GM18520 (cell line): ENCODE measurements around the gene KRTAP5-11.
"Not testable (repeated sequence)": the region's sequence is repeated elsewhere in the genome, so short reads cannot be mapped to it uniquely, and the experiment has no call there.

Experiments
- ATAC-seq: cut with Tn5 transposase; IDR thresholded peaks from one replicate; pipeline ENCODE4 v1.9.1; 2021; ENCODE audit not compliant: unreplicated experiment

KRTAP5-11 gene

GRCh38 chr11:71557257-71557656 lies 25.4 kb downstream of the KRTAP5-11 start:
- no peak for ATAC-seq

DNA sequence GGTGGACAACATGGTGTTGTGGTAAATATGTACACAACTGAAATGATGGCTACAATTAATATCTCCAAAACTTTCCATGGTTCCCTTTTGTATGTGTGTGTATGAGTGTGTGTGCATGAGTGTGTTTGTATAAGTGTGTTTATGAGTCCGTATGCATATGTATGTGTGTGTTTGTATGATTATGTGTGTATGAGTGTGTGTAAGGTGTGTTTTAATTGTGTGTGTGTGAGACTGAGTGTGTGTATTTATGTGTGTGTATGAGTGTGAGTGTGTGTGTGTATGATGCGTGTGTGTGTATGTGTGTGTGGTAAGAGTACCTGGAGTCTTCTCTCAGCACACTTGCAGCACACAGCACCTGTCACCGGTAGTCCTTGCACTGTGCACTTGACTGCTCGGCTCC lies 26.7 kb downstream of the KRTAP5-11 start:
- ATAC-seq: no peak

DNA sequence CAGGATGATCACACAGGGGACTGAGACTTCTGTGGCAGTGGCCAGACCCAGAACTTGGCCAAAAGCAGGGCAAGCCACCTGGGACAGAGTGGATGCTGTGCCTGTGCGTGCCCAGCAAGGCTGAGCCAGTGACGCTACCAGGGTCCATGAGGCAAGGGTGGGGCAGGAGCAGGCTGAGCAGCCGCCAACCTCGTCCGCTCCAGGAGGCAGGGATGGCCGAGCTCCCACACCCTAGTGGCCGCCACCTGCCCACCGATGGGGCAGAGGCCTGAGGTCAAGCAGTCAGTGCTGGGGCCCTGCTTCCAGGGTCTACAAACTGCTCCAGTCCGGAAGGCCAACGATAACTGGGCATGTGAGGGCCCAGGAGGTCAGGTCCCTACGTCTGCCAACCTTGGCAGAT lies 27.2 kb downstream of the KRTAP5-11 start:
- ATAC-seq: no peak

- ATAC-seq: no peak
Measured at GRCh38 chr11:71554996-71555395, 27.7 kb downstream of the KRTAP5-11 start.

- ATAC-seq: no peak
Measured at GRCh38 chr11:71551711-71552110, 31.0 kb downstream of the KRTAP5-11 start.

DNA sequence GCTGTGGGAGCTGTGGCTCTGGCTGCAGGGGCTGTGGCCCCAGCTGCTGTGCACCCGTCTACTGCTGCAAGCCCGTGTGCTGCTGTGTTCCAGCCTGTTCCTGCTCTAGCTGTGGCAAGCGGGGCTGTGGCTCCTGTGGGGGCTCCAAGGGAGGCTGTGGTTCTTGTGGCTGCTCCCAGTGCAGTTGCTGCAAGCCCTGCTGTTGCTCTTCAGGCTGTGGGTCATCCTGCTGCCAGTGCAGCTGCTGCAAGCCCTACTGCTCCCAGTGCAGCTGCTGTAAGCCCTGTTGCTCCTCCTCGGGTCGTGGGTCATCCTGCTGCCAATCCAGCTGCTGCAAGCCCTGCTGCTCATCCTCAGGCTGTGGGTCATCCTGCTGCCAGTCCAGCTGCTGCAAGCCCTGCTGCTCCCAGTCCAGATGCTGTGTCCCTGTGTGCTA lies 33.9 kb downstream of the KRTAP5-11 start:
- no peak for ATAC-seq

- no peak for ATAC-seq
Measured at GRCh38 chr11:71548120-71548519, 34.6 kb downstream of the KRTAP5-11 start, which contains the start of gene KRTAP5-9. TSS of gene KRTAP5-9 (plus strand) at chr11:71548420. CDS start at chr11:71548658, 238 bp downstream.

DNA sequence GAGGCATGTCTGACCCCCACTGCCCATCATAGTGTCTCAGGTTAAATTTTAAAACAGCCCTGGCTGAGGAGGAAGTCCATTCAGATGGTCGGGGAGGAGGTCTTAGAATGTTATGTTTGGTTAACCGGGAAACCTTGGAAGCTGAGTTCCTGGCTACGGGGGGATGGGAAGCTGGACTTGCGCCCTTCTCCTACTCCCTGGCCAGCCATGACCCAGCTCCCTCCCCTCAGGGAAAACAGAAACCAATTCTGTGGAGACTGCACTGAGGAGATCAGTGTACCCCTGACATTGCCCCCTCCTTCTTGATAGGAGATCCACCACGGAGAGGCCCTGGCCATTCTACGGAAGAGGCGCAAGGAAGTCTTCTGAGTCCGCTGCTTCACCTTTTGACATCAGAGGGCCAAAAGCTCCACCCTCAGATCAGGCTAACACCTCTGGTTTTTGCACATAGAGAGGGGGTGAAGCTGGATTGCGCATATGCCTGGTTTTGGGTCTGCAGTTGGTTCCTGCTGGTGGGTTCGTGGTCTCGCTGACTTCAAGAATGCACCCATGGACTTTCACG lies 37.2 kb downstream of the KRTAP5-11 start:
- no peak for ATAC-seq

DNA sequence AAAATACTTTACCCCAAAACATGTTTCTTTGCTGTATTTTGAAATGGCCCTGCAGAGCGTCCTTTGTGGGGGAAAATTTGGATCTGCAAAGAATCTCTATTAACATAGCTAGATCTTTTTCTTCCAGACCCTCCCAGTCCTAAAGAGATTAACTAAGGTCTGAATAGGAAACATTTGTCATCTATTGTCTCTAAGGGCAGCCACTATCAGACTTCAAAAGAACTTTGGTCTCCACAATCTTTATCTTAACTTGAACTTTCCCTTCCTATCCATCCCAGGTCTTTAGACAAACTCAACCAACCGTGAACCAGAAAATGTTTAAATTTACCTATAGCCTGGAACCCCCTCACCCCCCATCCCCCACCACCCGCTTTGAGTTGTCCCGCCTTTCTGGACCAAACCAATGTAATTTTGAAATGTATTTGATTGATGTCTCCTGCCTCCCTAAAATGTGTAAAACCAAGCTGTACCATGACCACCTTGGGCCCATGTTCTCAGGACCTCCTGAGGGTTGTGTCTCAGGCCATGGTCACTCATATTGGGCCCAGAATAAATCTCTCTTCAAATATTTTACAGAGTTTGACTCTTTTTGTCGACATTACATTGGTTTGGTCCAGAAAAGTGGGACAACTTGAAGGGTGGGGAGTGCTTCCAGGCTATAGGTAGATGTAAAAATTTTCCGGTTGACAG lies 38.0 kb downstream of the KRTAP5-11 start:
- no peak for ATAC-seq

DNA sequence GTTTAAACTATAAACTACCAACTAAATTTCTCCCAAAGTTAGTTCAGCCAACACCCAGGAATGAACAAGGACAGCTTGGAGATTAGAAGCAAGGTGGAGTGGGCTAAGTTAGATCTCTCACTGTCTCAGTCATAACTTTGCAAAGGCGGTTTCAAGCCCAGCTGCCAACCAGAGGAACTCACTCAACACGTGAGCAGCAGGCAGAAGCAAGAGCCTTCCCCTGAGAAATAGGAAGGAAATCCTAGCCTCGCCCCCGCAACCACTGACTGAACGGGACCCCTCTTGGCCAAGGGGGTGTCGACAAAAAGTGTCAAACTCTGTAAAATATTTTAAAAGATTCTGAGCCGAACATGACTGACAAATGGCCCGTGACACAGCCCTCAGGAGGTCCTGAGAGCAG lies 38.8 kb downstream of the KRTAP5-11 start:
- ATAC-seq: no peak

DNA sequence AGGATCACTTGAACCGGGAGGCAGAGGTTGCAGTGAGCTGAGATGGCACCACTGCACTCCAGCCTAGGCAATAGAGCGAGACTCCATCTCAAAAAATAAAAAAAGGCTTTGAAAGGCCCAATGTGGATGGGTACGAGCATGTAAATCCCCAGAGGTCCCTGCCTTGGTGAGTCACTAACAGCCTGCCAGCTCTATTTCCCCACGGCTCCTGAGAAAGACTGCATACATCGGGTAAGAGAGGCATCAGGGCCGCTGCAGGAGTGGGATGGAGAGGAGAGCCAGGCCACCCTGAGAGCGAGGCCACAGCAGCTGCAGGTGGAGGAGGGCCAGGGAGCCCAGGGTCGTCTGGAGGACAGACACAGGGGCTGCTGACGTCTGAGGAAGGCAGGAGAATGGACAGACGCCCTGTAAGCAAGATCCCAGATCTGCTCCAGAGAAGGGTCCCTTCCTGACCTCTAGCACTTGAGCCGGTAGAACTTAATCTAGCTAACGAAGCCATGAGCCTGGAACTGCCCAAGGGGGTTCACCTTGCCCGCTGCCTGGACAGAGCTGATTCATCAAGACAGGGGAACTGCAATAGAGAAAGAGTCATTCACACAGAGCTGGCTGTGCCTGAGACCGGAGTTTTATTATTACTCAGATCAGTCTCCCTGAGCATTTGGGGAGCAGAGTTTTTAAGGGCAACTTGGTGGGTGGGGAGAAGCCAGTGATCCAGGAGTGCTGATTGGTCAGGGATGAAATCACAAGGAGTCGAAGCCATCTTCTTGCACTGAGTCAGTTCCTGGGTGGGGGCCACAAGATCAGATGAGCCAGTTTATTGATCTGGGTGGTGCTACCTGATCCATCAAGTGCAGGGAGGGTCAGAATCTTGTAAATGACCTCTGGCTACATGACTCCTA lies 39.5 kb downstream of the KRTAP5-11 start:
- ATAC-seq: no peak

DNA sequence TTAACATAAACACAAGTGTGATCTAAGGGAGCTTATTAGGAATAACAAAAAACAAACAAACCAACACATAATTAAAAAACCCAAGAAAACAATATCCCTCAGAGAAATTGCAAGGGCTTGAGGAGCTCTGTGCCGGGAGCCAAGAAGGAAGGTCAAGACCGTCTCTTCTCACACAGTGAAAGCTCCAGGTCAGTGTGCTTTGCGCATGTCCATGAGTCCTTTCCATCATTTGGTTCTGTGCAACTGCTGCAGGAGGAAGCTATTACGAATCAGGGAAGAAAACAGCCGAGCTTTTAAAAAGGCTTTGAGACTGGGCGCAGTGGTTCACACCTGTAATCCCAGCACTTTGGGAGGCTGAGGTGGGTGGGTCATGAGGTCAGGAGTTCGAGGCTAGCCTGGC lies 40.3 kb downstream of the KRTAP5-11 start:
- no peak for ATAC-seq

- ATAC-seq: not testable (repeated sequence)
Measured at GRCh38 chr11:71540521-71541304, 42.0 kb downstream of the KRTAP5-11 start.

- not testable (repeated sequence) for ATAC-seq
Measured at GRCh38 chr11:71539971-71540370, 42.7 kb downstream of the KRTAP5-11 start.

- no peak for ATAC-seq
Measured at GRCh38 chr11:71539017-71539416, 43.7 kb downstream of the KRTAP5-11 start.

DNA sequence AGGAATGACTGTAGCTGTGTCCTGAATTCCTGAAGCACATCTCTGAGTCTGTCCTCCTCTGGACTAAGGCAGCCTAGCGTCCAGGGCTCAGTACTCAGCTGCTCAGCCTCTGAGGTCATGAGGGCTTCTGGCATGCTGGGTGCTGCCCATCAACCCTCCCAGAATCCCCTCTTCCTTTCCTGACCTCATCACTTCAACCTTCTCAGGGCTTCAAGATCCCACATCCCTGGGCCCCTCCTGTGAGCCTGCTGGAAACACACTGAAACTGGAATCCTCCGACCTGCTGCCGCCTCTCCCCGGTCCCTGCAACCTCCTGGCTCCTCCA lies 44.0 kb downstream of the KRTAP5-11 start:
- ATAC-seq: no peak

DNA sequence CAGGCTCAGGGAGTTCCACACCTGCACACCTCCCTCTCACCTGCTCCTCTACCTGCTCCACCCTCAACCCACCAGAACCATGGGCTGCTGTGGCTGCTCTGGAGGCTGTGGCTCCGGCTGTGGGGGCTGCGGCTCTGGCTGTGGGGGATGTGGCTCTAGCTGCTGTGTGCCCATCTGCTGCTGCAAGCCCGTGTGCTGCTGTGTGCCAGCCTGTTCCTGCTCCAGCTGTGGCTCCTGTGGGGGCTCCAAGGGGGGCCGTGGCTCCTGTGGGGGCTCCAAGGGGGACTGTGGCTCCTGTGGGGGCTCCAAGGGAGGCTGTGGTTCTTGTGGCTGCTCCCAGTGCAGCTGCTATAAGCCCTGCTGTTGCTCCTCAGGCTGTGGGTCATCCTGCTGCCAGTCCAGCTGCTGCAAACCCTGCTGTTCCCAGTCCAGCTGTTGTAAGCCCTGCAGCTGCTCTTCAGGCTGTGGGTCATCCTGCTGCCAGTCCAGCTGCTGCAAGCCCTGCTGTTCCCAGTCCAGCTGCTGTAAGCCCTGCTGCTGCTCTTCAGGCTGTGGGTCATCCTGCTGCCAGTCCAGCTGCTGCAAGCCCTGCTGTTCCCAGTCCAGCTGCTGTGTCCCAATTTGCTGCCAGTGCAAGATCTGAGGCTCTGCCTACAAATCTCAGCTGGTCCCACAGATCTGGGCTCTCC lies 44.6 kb downstream of the KRTAP5-11 start, which contains the start of gene KRTAP5-8:
Gene KRTAP5-8, plus strand, starts transcription at position 49 of the 689 bp plus-strand sequence. Its CDS starts 31 bp downstream, at position 80.
- not testable (repeated sequence) for ATAC-seq

DNA sequence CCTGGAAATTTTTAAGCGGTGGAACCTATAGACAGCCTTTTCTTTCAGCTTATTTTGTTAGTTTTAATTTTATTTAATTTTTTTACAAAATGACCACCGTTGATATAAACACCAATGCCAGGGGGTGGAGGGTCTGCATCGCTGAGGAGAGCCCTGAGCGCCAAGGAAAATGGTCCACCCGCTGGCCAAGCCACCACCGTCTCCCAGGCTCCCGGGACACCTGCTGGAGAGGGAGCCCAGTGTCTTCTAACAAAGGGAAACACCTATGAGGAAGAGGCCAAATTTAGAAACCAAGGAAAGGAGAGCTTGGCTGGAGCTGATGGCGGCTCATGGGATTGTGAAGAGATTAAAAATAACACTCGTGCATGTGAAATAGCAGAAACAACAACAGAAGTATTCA lies 45.1 kb downstream of the KRTAP5-11 start:
- ATAC-seq: no peak

DNA sequence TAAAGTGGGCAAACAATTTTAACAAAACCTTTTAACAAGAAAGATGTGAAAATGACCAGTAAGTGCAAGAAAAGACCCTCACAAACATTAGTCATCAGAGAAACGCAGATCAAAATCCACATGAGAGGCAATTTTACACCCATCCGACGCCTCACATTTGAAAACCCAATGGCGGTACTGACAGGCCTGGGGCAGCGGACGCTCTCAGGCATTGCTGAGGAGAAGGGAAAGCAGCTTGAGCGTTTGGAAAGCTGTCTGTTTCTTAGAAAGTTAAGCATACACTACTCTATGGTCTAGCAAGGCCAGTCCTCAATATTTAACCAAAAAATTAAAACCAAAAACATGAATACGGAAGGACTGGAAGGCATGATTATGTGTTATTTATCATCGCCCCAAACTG lies 46.9 kb downstream of the KRTAP5-11 start:
- no peak for ATAC-seq
